HepG2 (cell line): ENCODE data around the gene PPP2R5C.

Source experiments
- CTCF ChIP-seq: sonication (generic); formaldehyde crosslinking; IDR thresholded peaks from 2 replicates; pipeline ENCODE4 v1.5.0; 2020; ENCODE audit warnings: mild to moderate bottlenecking, missing genetic modification reagents, moderate library complexity
- MEF2D ChIP-seq: sonication (generic); formaldehyde crosslinking; IDR thresholded peaks from 2 replicates; pipeline ENCODE4 v1.5.1; 2020; ENCODE audit warnings: mild to moderate bottlenecking, missing genetic modification reagents
- POLR2AphosphoS5 ChIP-seq: IDR thresholded peaks from 2 replicates; pipeline ENCODE4 v1.6.1; 2012; ENCODE audit warnings: low read depth, low read length
- RNF219 ChIP-seq: sonication (generic); formaldehyde crosslinking; IDR thresholded peaks from 2 replicates; pipeline ENCODE4 v1.5.0; 2020; ENCODE audit warnings: mild to moderate bottlenecking, missing genetic modification reagents
- ZFP36 ChIP-seq: fragments of 150-350 bp; IDR thresholded peaks from 2 replicates; pipeline ENCODE4 v1.6.1; 2018; ENCODE audit warnings: borderline replicate concordance, low read length, low read depth; ENCODE audit not compliant: partially characterized antibody
- ZNF274 ChIP-seq: sonication (generic); formaldehyde crosslinking; IDR thresholded peaks from 2 replicates; pipeline ENCODE4 v1.5.1; 2020; ENCODE audit warnings: mild to moderate bottlenecking, missing genetic modification reagents

- TF ChIP-seq CTCF: no peak
- TF ChIP-seq POLR2AphosphoS5: no peak
- no peak for TF ChIP-seq ZFP36
- no peak for TF ChIP-seq ZNF274 (CRISPR knock-in tag)
- TF ChIP-seq MEF2D (CRISPR knock-in tag): no peak
- TF ChIP-seq RNF219: no peak
These were observed 92.9 kb downstream of the PPP2R5C start for GRCh38 chr14:101854366-101854765.
